Measurements from ENCODE around the gene SORD.
"Not testable (repeated sequence)": the region's sequence is repeated elsewhere in the genome, so short reads cannot be mapped to it uniquely, and the experiment has no call there.

DNA sequence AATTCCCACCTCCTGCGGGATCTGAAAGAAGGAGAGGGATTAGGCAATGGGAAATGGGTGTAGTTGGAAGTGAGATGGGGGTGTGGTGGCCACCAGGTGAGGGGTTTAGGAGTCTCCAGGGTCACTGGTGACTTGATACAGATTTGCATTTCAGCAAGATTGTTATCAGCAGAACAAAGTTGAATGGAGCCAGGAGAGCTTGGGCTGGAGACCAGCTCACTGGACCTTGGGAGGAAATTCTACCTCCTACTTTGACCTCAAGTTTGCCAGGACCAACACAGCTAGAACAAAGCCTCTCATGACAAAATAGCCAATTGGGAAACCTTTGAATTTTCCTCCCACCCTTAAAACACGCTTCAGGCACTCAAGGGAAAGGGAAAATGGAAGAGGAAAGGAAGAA, 9.5 kb downstream of the SORD start:
- TF ChIP-seq, protein P1, sequence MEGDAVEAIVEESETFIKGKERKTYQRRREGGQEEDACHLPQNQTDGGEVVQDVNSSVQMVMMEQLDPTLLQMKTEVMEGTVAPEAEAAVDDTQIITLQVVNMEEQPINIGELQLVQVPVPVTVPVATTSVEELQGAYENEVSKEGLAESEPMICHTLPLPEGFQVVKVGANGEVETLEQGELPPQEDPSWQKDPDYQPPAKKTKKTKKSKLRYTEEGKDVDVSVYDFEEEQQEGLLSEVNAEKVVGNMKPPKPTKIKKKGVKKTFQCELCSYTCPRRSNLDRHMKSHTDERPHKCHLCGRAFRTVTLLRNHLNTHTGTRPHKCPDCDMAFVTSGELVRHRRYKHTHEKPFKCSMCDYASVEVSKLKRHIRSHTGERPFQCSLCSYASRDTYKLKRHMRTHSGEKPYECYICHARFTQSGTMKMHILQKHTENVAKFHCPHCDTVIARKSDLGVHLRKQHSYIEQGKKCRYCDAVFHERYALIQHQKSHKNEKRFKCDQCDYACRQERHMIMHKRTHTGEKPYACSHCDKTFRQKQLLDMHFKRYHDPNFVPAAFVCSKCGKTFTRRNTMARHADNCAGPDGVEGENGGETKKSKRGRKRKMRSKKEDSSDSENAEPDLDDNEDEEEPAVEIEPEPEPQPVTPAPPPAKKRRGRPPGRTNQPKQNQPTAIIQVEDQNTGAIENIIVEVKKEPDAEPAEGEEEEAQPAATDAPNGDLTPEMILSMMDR (conservative IDR thresholded peaks at IDR 0.05), result not testable (repeated sequence)
- not testable (repeated sequence) for TF ChIP-seq ZFX (IDR thresholded peaks at IDR 0.05)
